Measurements from ENCODE around the gene ELP4.

Gene ELP4

GRCh38 chr11:31797190-31798056, 287.9 kb downstream of the ELP4 start:
- Histone ChIP-seq H3K36me3 (ENCODE audit: insufficient read depth, low read depth, low read length) (no peaks in the 10 kb centered on the region), H3K27ac (ENCODE audit: low read length) (no peak overlapping the region), H3K9me3 (ENCODE audit: insufficient read depth, low read depth, low read length) (no peaks in the 10 kb centered on the region; the same call in 1 of the 2 replicates), H3K9ac (ENCODE audit: low read depth, low read length) (no peak overlapping the region), H3K4me1 (ENCODE audit: insufficient read depth, low read length) (peaks cover 13% of the 10 kb centered on the region; the same call in 1 of the 2 replicates), H3K27me3 (ENCODE audit: insufficient read depth, low read length) (peaks cover 95% of the 10 kb centered on the region), H3K4me3 (ENCODE audit: low read length) (peak overlapping the region; percentile 66; the same call in 1 of the 2 replicates)

- no peaks in the 10 kb centered on the region for H3K36me3 ChIP-seq (ENCODE audit: insufficient read depth, low read depth, low read length)
- peak overlapping the region; percentile 66; the same call in 1 of the 2 replicates for H3K4me3 ChIP-seq (ENCODE audit: low read length)
- H3K9me3 ChIP-seq (ENCODE audit: insufficient read depth, low read depth, low read length), result no peaks in the 10 kb centered on the region; the same call in 1 of the 2 replicates
- H3K27me3 ChIP-seq (ENCODE audit: insufficient read depth, low read length), result peaks cover 99% of the 10 kb centered on the region
- H3K9ac ChIP-seq (ENCODE audit: low read depth, low read length), result no peak overlapping the region
- peaks cover 13% of the 10 kb centered on the region; the same call in 1 of the 2 replicates for H3K4me1 ChIP-seq (ENCODE audit: insufficient read depth, low read length)
- no peak overlapping the region for H3K27ac ChIP-seq (ENCODE audit: low read length)
Measured at GRCh38 chr11:31798057-31798553, 288.5 kb downstream of the ELP4 start.

- H3K27ac ChIP-seq (ENCODE audit: low read length), result no peak overlapping the region
- no peaks in the 10 kb centered on the region; the same call in 1 of the 2 replicates for H3K9me3 ChIP-seq (ENCODE audit: insufficient read depth, low read depth, low read length)
- H3K4me3 ChIP-seq (ENCODE audit: low read length), result peak overlapping the region; percentile 66
- H3K36me3 ChIP-seq (ENCODE audit: insufficient read depth, low read depth, low read length), result no peaks in the 10 kb centered on the region
- no peak overlapping the region for H3K9ac ChIP-seq (ENCODE audit: low read depth, low read length)
- peaks cover 13% of the 10 kb centered on the region; the same call in 1 of the 2 replicates for H3K4me1 ChIP-seq (ENCODE audit: insufficient read depth, low read length)
- H3K27me3 ChIP-seq (ENCODE audit: insufficient read depth, low read length), result peaks cover 99% of the 10 kb centered on the region
Measured at GRCh38 chr11:31798554-31799434, 289.2 kb downstream of the ELP4 start.

GRCh38 chr11:31799435-31800397, 290.1 kb downstream of the ELP4 start:
- Histone ChIP-seq H3K9ac (ENCODE audit: low read depth, low read length) (no peak overlapping the region), H3K36me3 (ENCODE audit: insufficient read depth, low read depth, low read length) (no peaks in the 10 kb centered on the region), H3K4me3 (ENCODE audit: low read length) (peak overlapping the region; percentile 66; the same call in 1 of the 2 replicates), H3K27ac (ENCODE audit: low read length) (no peak overlapping the region), H3K4me1 (ENCODE audit: insufficient read depth, low read length) (peaks cover 17% of the 10 kb centered on the region; the same call in 1 of the 2 replicates), H3K27me3 (ENCODE audit: insufficient read depth, low read length) (peaks cover 100% of the 10 kb centered on the region), H3K9me3 (ENCODE audit: insufficient read depth, low read depth, low read length) (no peaks in the 10 kb centered on the region; the same call in 1 of the 2 replicates)

GRCh38 chr11:31800398-31801265, 291.1 kb downstream of the ELP4 start:
- no peaks in the 10 kb centered on the region; the same call in 1 of the 2 replicates for H3K9me3 ChIP-seq (ENCODE audit: insufficient read depth, low read depth, low read length)
- H3K27ac ChIP-seq (ENCODE audit: low read length), result no peak overlapping the region
- no peak overlapping the region for H3K9ac ChIP-seq (ENCODE audit: low read depth, low read length)
- peaks cover 23% of the 10 kb centered on the region; the same call in 1 of the 2 replicates for H3K4me1 ChIP-seq (ENCODE audit: insufficient read depth, low read length)
- H3K27me3 ChIP-seq (ENCODE audit: insufficient read depth, low read length), result peaks cover 100% of the 10 kb centered on the region
- H3K36me3 ChIP-seq (ENCODE audit: insufficient read depth, low read depth, low read length), result no peaks in the 10 kb centered on the region
- no peak overlapping the region for H3K4me3 ChIP-seq (ENCODE audit: low read length)

- no peaks in the 10 kb centered on the region for H3K36me3 ChIP-seq (ENCODE audit: insufficient read depth, low read depth, low read length)
- H3K9me3 ChIP-seq (ENCODE audit: insufficient read depth, low read depth, low read length), result no peaks in the 10 kb centered on the region; the same call in 1 of the 2 replicates
- H3K27ac ChIP-seq (ENCODE audit: low read length), result no peak overlapping the region
- H3K4me3 ChIP-seq (ENCODE audit: low read length), result no peak overlapping the region
- H3K4me1 ChIP-seq (ENCODE audit: insufficient read depth, low read length), result peaks cover 25% of the 10 kb centered on the region; the same call in 1 of the 2 replicates
- H3K27me3 ChIP-seq (ENCODE audit: insufficient read depth, low read length), result peaks cover 100% of the 10 kb centered on the region
- no peak overlapping the region for H3K9ac ChIP-seq (ENCODE audit: low read depth, low read length)
Measured at GRCh38 chr11:31801298-31801702, 291.7 kb downstream of the ELP4 start.

- Histone ChIP-seq H3K4me3 (ENCODE audit: low read length) (no peak overlapping the region), H3K27ac (ENCODE audit: low read length) (no peak overlapping the region), H3K4me1 (ENCODE audit: insufficient read depth, low read length) (peaks cover 26% of the 10 kb centered on the region; the same call in 1 of the 2 replicates), H3K27me3 (ENCODE audit: insufficient read depth, low read length) (peaks cover 100% of the 10 kb centered on the region), H3K9me3 (ENCODE audit: insufficient read depth, low read depth, low read length) (no peaks in the 10 kb centered on the region; the same call in 1 of the 2 replicates), H3K9ac (ENCODE audit: low read depth, low read length) (no peak overlapping the region), H3K36me3 (ENCODE audit: insufficient read depth, low read depth, low read length) (no peaks in the 10 kb centered on the region)
Measured at GRCh38 chr11:31802000-31802551, 292.5 kb downstream of the ELP4 start.

GRCh38 chr11:31802609-31802989, 293.0 kb downstream of the ELP4 start:
- Histone ChIP-seq H3K27ac (ENCODE audit: low read length) (no peak overlapping the region), H3K4me1 (ENCODE audit: insufficient read depth, low read length) (peaks cover 23% of the 10 kb centered on the region; the same call in 1 of the 2 replicates), H3K36me3 (ENCODE audit: insufficient read depth, low read depth, low read length) (no peaks in the 10 kb centered on the region), H3K9me3 (ENCODE audit: insufficient read depth, low read depth, low read length) (no peaks in the 10 kb centered on the region; the same call in 1 of the 2 replicates), H3K4me3 (ENCODE audit: low read length) (no peak overlapping the region), H3K27me3 (ENCODE audit: insufficient read depth, low read length) (peaks cover 100% of the 10 kb centered on the region), H3K9ac (ENCODE audit: low read depth, low read length) (no peak overlapping the region)

- H3K4me3 ChIP-seq (ENCODE audit: low read length), result no peak overlapping the region
- H3K4me1 ChIP-seq (ENCODE audit: insufficient read depth, low read length), result peaks cover 25% of the 10 kb centered on the region; the same call in 1 of the 2 replicates
- no peaks in the 10 kb centered on the region; the same call in 1 of the 2 replicates for H3K9me3 ChIP-seq (ENCODE audit: insufficient read depth, low read depth, low read length)
- peaks cover 100% of the 10 kb centered on the region for H3K27me3 ChIP-seq (ENCODE audit: insufficient read depth, low read length)
- no peak overlapping the region for H3K27ac ChIP-seq (ENCODE audit: low read length)
- no peak overlapping the region for H3K9ac ChIP-seq (ENCODE audit: low read depth, low read length)
- H3K36me3 ChIP-seq (ENCODE audit: insufficient read depth, low read depth, low read length), result no peaks in the 10 kb centered on the region
Measured at GRCh38 chr11:31802990-31803812, 293.6 kb downstream of the ELP4 start.
